HL-60 (cell line): Measurements from ENCODE around the gene GRM2.

Experiments used
- DNase-seq, 2 experiments: peaks; one replicate each; pipeline ENCODE4 v3.0.0-alpha.2; 2010 to 2020; ENCODE audit warnings: low read depth in 1 of 2, low spot score in 1 of 2
- H3K27ac ChIP-seq: fragments of 250-450 bp; sonication (Bioruptor Pico); replicated peaks from 2 replicates; pipeline ENCODE4 v1.5.1; 2020; ENCODE audit warnings: mild to moderate bottlenecking, moderate library complexity
- H3K27me3 ChIP-seq: fragments of 250-450 bp; sonication (Bioruptor Pico); 2 replicates; pipeline ENCODE4 v1.5.1; 2021; ENCODE audit warnings: mild to moderate bottlenecking, moderate library complexity; ENCODE audit not compliant: insufficient read depth, poor library complexity, severe bottlenecking
- H3K4me3 ChIP-seq: replicated peaks from 2 replicates; pipeline ENCODE4 v1.5.1; 2011; ENCODE audit warnings: mild to moderate bottlenecking, control low read depth, low read length; ENCODE audit not compliant: insufficient read depth
- CTCF ChIP-seq: IDR thresholded peaks from one replicate; pipeline ENCODE4 v1.5.1; 2011; ENCODE audit warnings: low read length, control low read depth, inconsistent platforms; ENCODE audit not compliant: insufficient read depth
- GABPA ChIP-seq: IDR thresholded peaks from 2 replicates; pipeline ENCODE4 v1.6.1; 2012; ENCODE audit warnings: low read depth
- POLR2AphosphoS5 ChIP-seq: IDR thresholded peaks from 2 replicates; pipeline ENCODE4 v1.6.1; 2012; ENCODE audit warnings: low read depth
- REST ChIP-seq: IDR thresholded peaks from 2 replicates; pipeline ENCODE4 v1.6.1; 2012; ENCODE audit warnings: low read depth; ENCODE audit not compliant: insufficient replicate concordance
- SPI1 ChIP-seq: IDR thresholded peaks from 2 replicates; pipeline ENCODE4 v1.6.1; 2012; ENCODE audit warnings: low read depth, mild to moderate bottlenecking, borderline replicate concordance

The GRM2 gene

GRCh38 chr3:51708216-51708845 lies 1.5 kb downstream of the GRM2 start:
- H3K27me3 ChIP-seq, result no peaks in the 10 kb centered on the region
- no peak for DNase-seq
- H3K4me3 ChIP-seq, result no peak overlapping the region
- no peak overlapping the region for H3K27ac ChIP-seq
- TF ChIP-seq GABPA (no peak), POLR2AphosphoS5 (no peak), CTCF (no peak), REST (no peak), SPI1 (no peak)

- Histone ChIP-seq H3K4me3 (no peak overlapping the region), H3K27me3 (no peaks in the 10 kb centered on the region), H3K27ac (no peak overlapping the region)
- TF ChIP-seq SPI1, result no peak
- TF ChIP-seq POLR2AphosphoS5, result no peak
- TF ChIP-seq CTCF, result no peak
- TF ChIP-seq GABPA, result no peak
- TF ChIP-seq REST, result no peak
- DNase-seq, result no peak
Observed at GRCh38 chr3:51709004-51709420, 2.1 kb downstream of the GRM2 start.

- DNase-seq, result no peak
- H3K27ac ChIP-seq, result no peak overlapping the region
- TF ChIP-seq REST (no peak), GABPA (no peak), CTCF (no peak), SPI1 (no peak)
- H3K27me3 ChIP-seq, result no peaks in the 10 kb centered on the region
- no peak overlapping the region for H3K4me3 ChIP-seq
Observed at GRCh38 chr3:51709675-51710074, 2.8 kb downstream of the GRM2 start.
